Kidney epithelial cell (primary cell): ENCODE results near the gene ELF1. TPM values are rescaled to one million over a fixed set of nuclear protein-coding genes. Genes with fewer than 3 reads are reported as not detected.

Source experiments
- DNase-seq: peaks from one replicate; pipeline ENCODE4 v3.0.0-alpha.2; 2010; ENCODE audit warnings: low read depth
- H3K27me3 ChIP-seq: 2 replicates; pipeline ENCODE4 v1.6.0; 2011; ENCODE audit warnings: low read length; ENCODE audit not compliant: control insufficient read depth, insufficient read depth
- H3K36me3 ChIP-seq: 2 replicates; pipeline ENCODE4 v1.5.1; 2011; ENCODE audit warnings: low read length; ENCODE audit not compliant: control insufficient read depth, insufficient read depth
- H3K4me3 ChIP-seq: 2 replicates; pipeline ENCODE4 v1.5.1; 2011; ENCODE audit warnings: low read depth, mild to moderate bottlenecking, control low read depth, low read length
- total RNA-seq: library from RNA; depleted of rRNA; stranded (reverse); fragments of >200 nt; gene quantifications from 2 replicates; pipeline ENCODE4 v1.2.3, GENCODE V29; 2015
- TF ChIP-seq, protein P1 (sequence below): IDR thresholded peaks from 2 replicates; pipeline ENCODE4 v1.5.1; 2011; ENCODE audit warnings: mild to moderate bottlenecking, moderate library complexity, low read length, control low read depth, inconsistent platforms; ENCODE audit not compliant: insufficient read depth, poor library complexity, severe bottlenecking

Gene ELF1
- total RNA-seq, 1 donor from 2014 or later: 60.6 TPM

- H3K27me3 ChIP-seq: no peaks in the 10 kb centered on the region
- TF ChIP-seq, protein P1, sequence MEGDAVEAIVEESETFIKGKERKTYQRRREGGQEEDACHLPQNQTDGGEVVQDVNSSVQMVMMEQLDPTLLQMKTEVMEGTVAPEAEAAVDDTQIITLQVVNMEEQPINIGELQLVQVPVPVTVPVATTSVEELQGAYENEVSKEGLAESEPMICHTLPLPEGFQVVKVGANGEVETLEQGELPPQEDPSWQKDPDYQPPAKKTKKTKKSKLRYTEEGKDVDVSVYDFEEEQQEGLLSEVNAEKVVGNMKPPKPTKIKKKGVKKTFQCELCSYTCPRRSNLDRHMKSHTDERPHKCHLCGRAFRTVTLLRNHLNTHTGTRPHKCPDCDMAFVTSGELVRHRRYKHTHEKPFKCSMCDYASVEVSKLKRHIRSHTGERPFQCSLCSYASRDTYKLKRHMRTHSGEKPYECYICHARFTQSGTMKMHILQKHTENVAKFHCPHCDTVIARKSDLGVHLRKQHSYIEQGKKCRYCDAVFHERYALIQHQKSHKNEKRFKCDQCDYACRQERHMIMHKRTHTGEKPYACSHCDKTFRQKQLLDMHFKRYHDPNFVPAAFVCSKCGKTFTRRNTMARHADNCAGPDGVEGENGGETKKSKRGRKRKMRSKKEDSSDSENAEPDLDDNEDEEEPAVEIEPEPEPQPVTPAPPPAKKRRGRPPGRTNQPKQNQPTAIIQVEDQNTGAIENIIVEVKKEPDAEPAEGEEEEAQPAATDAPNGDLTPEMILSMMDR: no peak
- H3K36me3 ChIP-seq: no peaks in the 10 kb centered on the region
- no peak for DNase-seq
- no peak overlapping the region for H3K4me3 ChIP-seq
These were observed 35.1 kb downstream of the ELF1 start for GRCh38 chr13:40983725-40984667.

DNA sequence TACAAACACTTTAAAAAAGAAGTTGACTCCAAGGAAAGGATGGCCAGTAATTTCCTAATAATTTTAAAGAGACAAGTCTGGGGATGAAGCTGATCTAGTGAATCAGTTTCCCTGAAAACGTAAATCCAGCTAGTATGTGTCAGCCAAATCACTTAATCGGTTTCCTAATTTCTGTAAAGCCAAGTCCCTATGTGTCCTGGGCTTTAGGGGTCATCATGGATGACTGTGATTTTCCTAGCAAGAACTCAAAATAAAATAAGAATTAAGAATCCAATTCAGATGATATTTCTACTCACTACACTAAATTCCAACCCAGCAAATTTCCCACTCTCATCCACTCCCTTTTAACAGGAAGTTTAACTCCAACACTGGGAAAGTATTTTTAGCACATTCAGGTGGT, 35.9 kb downstream of the ELF1 start:
- H3K27me3 ChIP-seq: no peaks in the 10 kb centered on the region
- no peak overlapping the region for H3K4me3 ChIP-seq
- TF ChIP-seq, protein P1: no peak
- DNase-seq: no peak
- no peaks in the 10 kb centered on the region for H3K36me3 ChIP-seq

DNA sequence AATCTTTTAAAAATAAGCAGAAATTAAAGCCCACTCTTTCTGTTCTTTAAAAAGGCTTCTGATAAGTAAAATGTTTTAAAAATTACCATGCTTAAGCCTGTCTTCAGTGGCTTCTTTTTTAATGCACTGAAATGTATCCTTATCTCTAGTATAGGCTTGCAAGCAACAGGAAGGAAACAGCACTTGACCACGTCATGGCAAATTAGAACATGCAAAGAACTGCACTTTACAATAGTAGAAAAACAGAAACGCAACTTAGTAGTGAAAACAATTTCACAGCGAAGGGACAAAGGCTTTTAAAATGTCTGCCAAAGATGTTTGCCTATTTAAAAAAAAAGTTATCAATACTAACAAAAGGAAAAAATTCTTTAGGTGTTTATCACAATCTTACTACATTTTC, 36.3 kb downstream of the ELF1 start:
- no peaks in the 10 kb centered on the region for H3K27me3 ChIP-seq
- DNase-seq: no peak
- H3K4me3 ChIP-seq: no peak overlapping the region
- no peaks in the 10 kb centered on the region for H3K36me3 ChIP-seq
- TF ChIP-seq, protein P1: no peak

GRCh38 chr13:40981949-40982348, 37.2 kb downstream of the ELF1 start:
- Histone ChIP-seq H3K36me3 (no peaks in the 10 kb centered on the region), H3K27me3 (no peaks in the 10 kb centered on the region), H3K4me3 (no peak overlapping the region)
- TF ChIP-seq, protein P1: no peak
- DNase-seq: no peak

GRCh38 chr13:40981361-40981760, 37.8 kb downstream of the ELF1 start:
- DNase-seq: no peak
- H3K4me3 ChIP-seq: no peak overlapping the region
- H3K36me3 ChIP-seq: no peaks in the 10 kb centered on the region
- TF ChIP-seq, protein P1: no peak
- H3K27me3 ChIP-seq: no peaks in the 10 kb centered on the region

GRCh38 chr13:40980461-40980860, 38.7 kb downstream of the ELF1 start:
- TF ChIP-seq, protein P1: no peak
- DNase-seq: no peak
- no peaks in the 10 kb centered on the region for H3K27me3 ChIP-seq
- H3K4me3 ChIP-seq: no peak overlapping the region
- no peaks in the 10 kb centered on the region for H3K36me3 ChIP-seq
